H1 (cell line): Measurements from ENCODE around the gene TRDMT1. TPM values are rescaled to one million over a fixed set of nuclear protein-coding genes. Genes with fewer than 3 reads are reported as not detected.

Source experiments
- CTCF ChIA-PET: fragments of 300-600 bp; sonication (Branson Sonifier 250); formaldehyde crosslinking; loops from one replicate; lab custom pipeline; 2021; ENCODE audit not compliant: partially characterized antibody; lab: Charles Lee
- POLR2A ChIA-PET: fragments of 300-600 bp; sonication (Branson Sonifier 250); formaldehyde crosslinking; loops from one replicate; lab custom pipeline; 2021; ENCODE audit warnings: inconsistent platforms; ENCODE audit not compliant: partially characterized antibody; lab: Charles Lee
- DNase-seq, 2 experiments: peaks; one replicate each; pipeline versions ENCODE4 v3.0.0 to v3.0.0-alpha.2; 2010 to 2022; ENCODE audit warnings: low spot score in 2 of 2, low read depth in 1 of 2, mixed read lengths in 1 of 2
- FAIRE-seq: peaks from 2 replicates; lab custom pipeline; 2011; peaks lifted over from hg19 to GRCh38; lab: Jason Lieb, UNC
- H2AFZ ChIP-seq: 2 replicates; pipeline ENCODE4 v1.8.1; 2012; ENCODE audit warnings: low read length, inconsistent platforms
- H2AK5ac ChIP-seq: 2 replicates; pipeline ENCODE4 v1.6.1; 2013; ENCODE audit warnings: low read depth, low read length
- H2BK120ac ChIP-seq: replicated peaks from 2 replicates; pipeline ENCODE3; 2013; ENCODE audit warnings: low read depth, low read length, inconsistent platforms
- H2BK12ac ChIP-seq: 2 replicates; pipeline ENCODE4 v1.6.1; 2013; ENCODE audit warnings: low read depth, low read length
- H2BK15ac ChIP-seq: 2 replicates; pipeline ENCODE4 v1.6.1; 2013; ENCODE audit warnings: low read length
- H2BK20ac ChIP-seq: 2 replicates; pipeline ENCODE4 v1.6.1; 2013; ENCODE audit warnings: low read length
- H2BK5ac ChIP-seq: 2 replicates; pipeline ENCODE4 v1.6.1; 2013; ENCODE audit warnings: low read depth, low read length
- H3K14ac ChIP-seq: 2 replicates; pipeline ENCODE4 v1.6.1; 2013; ENCODE audit warnings: inconsistent platforms; ENCODE audit not compliant: insufficient read length
- H3K18ac ChIP-seq: 2 replicates; pipeline ENCODE4 v1.6.1; 2013; ENCODE audit warnings: low read length; ENCODE audit errors: extremely low read depth
- H3K23ac ChIP-seq: 2 replicates; pipeline ENCODE4 v1.6.1; 2013; ENCODE audit warnings: inconsistent platforms; ENCODE audit not compliant: insufficient read length
- H3K23me2 ChIP-seq: 2 replicates; pipeline ENCODE4 v1.6.1; 2013; ENCODE audit warnings: low read depth, low read length
- H3K27ac ChIP-seq: 2 replicates; pipeline ENCODE4 v1.6.1; 2011; ENCODE audit warnings: low read depth, low read length, inconsistent platforms
- H3K27me3 ChIP-seq, 4 experiments: replicated peaks in 1 of 4; 1 replicate in 1 of 4; 2 replicates in 3 of 4; pipeline versions ENCODE4 v1.6.1 to v1.8.1; 2011 to 2013; ENCODE audit warnings: low read length in 3 of 4, mild to moderate bottlenecking in 3 of 4, inconsistent platforms in 2 of 4, mixed read lengths in 2 of 4, moderate library complexity in 1 of 4; ENCODE audit not compliant: control insufficient read depth in 3 of 4, insufficient read depth in 3 of 4; ENCODE audit errors: extremely low read depth in 1 of 4
- H3K36me3 ChIP-seq, 4 experiments: 2 replicates each; pipeline versions ENCODE4 v1.6.1 to v1.8.1; 2011 to 2013; ENCODE audit warnings: mild to moderate bottlenecking in 4 of 4, low read length in 3 of 4, moderate library complexity in 2 of 4, control low read depth in 1 of 4, inconsistent platforms in 1 of 4; ENCODE audit not compliant: insufficient read depth in 4 of 4, control insufficient read depth in 2 of 4
- H3K4ac ChIP-seq: replicated peaks from 2 replicates; pipeline ENCODE3; 2013; ENCODE audit warnings: low read length, low read depth, mixed read lengths, inconsistent platforms; ENCODE audit not compliant: insufficient read length
- H3K4me1 ChIP-seq, 4 experiments: replicated peaks in 1 of 4; 1 replicate in 1 of 4; 2 replicates in 3 of 4; pipeline versions ENCODE4 v1.6.1 to v1.8.1; 2011 to 2013; ENCODE audit warnings: low read length in 3 of 4, inconsistent platforms in 2 of 4, mixed read lengths in 1 of 4; ENCODE audit not compliant: insufficient read depth in 4 of 4, control insufficient read depth in 3 of 4
- H3K4me2 ChIP-seq, 2 experiments: 2 replicates each; pipeline versions ENCODE4 v1.6.1 to v1.8.1; 2011 to 2013; ENCODE audit warnings: low read depth in 2 of 2, low read length in 2 of 2, control low read depth in 1 of 2, inconsistent platforms in 1 of 2, mild to moderate bottlenecking in 1 of 2; ENCODE audit not compliant: insufficient read depth in 1 of 2
- H3K4me3 ChIP-seq, 4 experiments: fragments of 200-600, 300-600 bp in 1 of 4; sonication (generic), shearing (Covaris generic), sonication (Bioruptor Twin) in 1 of 4; 2 replicates each; pipeline versions ENCODE4 v1.5.1 to v1.8.1; 2011 to 2016; ENCODE audit warnings: low read length in 4 of 4, low read depth in 3 of 4, control low read depth in 2 of 4, inconsistent platforms in 2 of 4, mild to moderate bottlenecking in 2 of 4, mixed read lengths in 1 of 4, moderate library complexity in 1 of 4; ENCODE audit not compliant: insufficient read depth in 2 of 4; ENCODE audit errors: extremely low read depth in 1 of 4
- H3K56ac ChIP-seq: replicated peaks from 2 replicates; pipeline ENCODE3; 2013; ENCODE audit warnings: low read depth, mild to moderate bottlenecking, mixed read lengths, low read length, inconsistent platforms; ENCODE audit not compliant: insufficient read length
- H3K79me1 ChIP-seq: 2 replicates; pipeline ENCODE4 v1.6.1; 2013; ENCODE audit warnings: low read depth, low read length, control low read depth
- H3K79me2 ChIP-seq, 2 experiments: 2 replicates each; pipeline versions ENCODE4 v1.6.1 to v1.8.1; 2012 to 2013; ENCODE audit warnings: low read length in 2 of 2, mild to moderate bottlenecking in 2 of 2, inconsistent platforms in 1 of 2; ENCODE audit not compliant: insufficient read depth in 2 of 2, control insufficient read depth in 1 of 2
- H3K9ac ChIP-seq, 4 experiments: replicated peaks in 1 of 4; 1 replicate in 1 of 4; 2 replicates in 3 of 4; pipeline versions ENCODE4 v1.6.1 to v1.8.1; 2011 to 2013; ENCODE audit warnings: low read depth in 3 of 4, low read length in 3 of 4, control low read depth in 2 of 4, mild to moderate bottlenecking in 2 of 4, moderate library complexity in 2 of 4, inconsistent platforms in 1 of 4; ENCODE audit errors: extremely low read depth in 1 of 4
- H3K9me3 ChIP-seq, 2 experiments: 2 replicates each; pipeline versions ENCODE4 v1.6.1 to v1.8.1; 2012 to 2013; ENCODE audit warnings: mild to moderate bottlenecking in 2 of 2, moderate library complexity in 2 of 2, control low read depth in 1 of 2, inconsistent platforms in 1 of 2, low read depth in 1 of 2, low read length in 1 of 2, mixed read lengths in 1 of 2; ENCODE audit not compliant: insufficient read depth in 2 of 2
- H4K20me1 ChIP-seq, 2 experiments: replicated peaks in 1 of 2; 2 replicates each; pipeline versions ENCODE3 to v1.8.1; 2011 to 2013; ENCODE audit warnings: inconsistent platforms in 2 of 2, low read length in 2 of 2, mild to moderate bottlenecking in 1 of 2; ENCODE audit not compliant: insufficient read depth in 2 of 2, control insufficient read depth in 1 of 2
- H4K5ac ChIP-seq: 2 replicates; pipeline ENCODE4 v1.6.1; 2013; ENCODE audit warnings: low read length, low read depth, mixed read lengths, inconsistent platforms; ENCODE audit not compliant: insufficient read length
- H4K8ac ChIP-seq: 2 replicates; pipeline ENCODE4 v1.8.0; 2013; ENCODE audit warnings: mild to moderate bottlenecking, moderate library complexity, low read length, inconsistent platforms; ENCODE audit not compliant: insufficient read depth; ENCODE audit errors: extremely low read depth
- H4K91ac ChIP-seq: replicated peaks from 2 replicates; pipeline ENCODE3; 2013; ENCODE audit warnings: low read length, mixed read lengths, inconsistent platforms; ENCODE audit not compliant: insufficient read length
- NANOG ChIP-seq: IDR thresholded peaks from 2 replicates; pipeline ENCODE4 v1.6.1; 2011; ENCODE audit warnings: low read length, low read depth, mild to moderate bottlenecking, inconsistent platforms; ENCODE audit not compliant: insufficient read depth, poor library complexity, severe bottlenecking
- POU5F1 ChIP-seq: IDR thresholded peaks from 2 replicates; pipeline ENCODE4 v1.6.1; 2011; ENCODE audit warnings: low read depth, mild to moderate bottlenecking, low read length, moderate library complexity
- SIRT6 ChIP-seq: IDR thresholded peaks from one replicate; pipeline ENCODE4 v1.7.1; 2012; ENCODE audit warnings: low read length, inconsistent platforms
- YY1 ChIP-seq: IDR thresholded peaks from 2 replicates; pipeline ENCODE4 v1.6.1; 2011; ENCODE audit warnings: low read depth, mild to moderate bottlenecking, low read length
- WGBS, 2 experiments: shearing (Covaris generic) in 1 of 2; methylation state at CpG; one replicate each; pipeline versions ENCODE4 v1.1.6 to v1.1.7; 2013 to 2015; ENCODE audit warnings: low lambda C conversion rate in 2 of 2, mixed read lengths in 2 of 2, inconsistent platforms in 1 of 2, low coverage in 1 of 2, missing lambda C conversion rate in 1 of 2; ENCODE audit not compliant: insufficient replicate concordance in 2 of 2, insufficient coverage in 1 of 2, insufficient read length in 1 of 2; ENCODE audit errors: extremely low coverage in 1 of 2, missing lambda C conversion rate in 1 of 2; 5-methylcytosine and 5-hydroxymethylcytosine counted together
- polyA plus RNA-seq, 7 experiments: library from polyadenylated mRNA; depleted of rRNA in 3 of 7; stranded (reverse) in 5 of 7; unstranded in 2 of 7; fragments of >200 nt in 5 of 7; fragments of 200-250 nt in 2 of 7; gene quantifications; 1 replicate in 5 of 7; 2 replicates in 1 of 7; 4 replicates in 1 of 7; pipeline versions ENCODE4 v1.2.1 to v1.2.3, GENCODE V29; 2011 to 2013; ENCODE audit warnings: missing spikeins in 2 of 7, mixed read lengths in 2 of 7
- total RNA-seq: library from RNA; stranded (reverse); fragmentation: NEBNext Ultra II Directional; extraction: Animal tissue kit (Norgen Biotek cat#: 25700); gene quantifications from 2 replicates; pipeline ENCODE4 v1.2.1, GENCODE V29; 2021
- TF ChIP-seq, protein P1 (sequence below): IDR thresholded peaks from 2 replicates; pipeline ENCODE4 v1.6.1; 2012; ENCODE audit warnings: inconsistent platforms

TRDMT1 gene
- total and polyA plus RNA-seq, 2 of the 8 experiments (the other 6 are each of a cell fraction or from before 2014, with no cell fraction given) = 7.4 to 21.4 TPM

DNA sequence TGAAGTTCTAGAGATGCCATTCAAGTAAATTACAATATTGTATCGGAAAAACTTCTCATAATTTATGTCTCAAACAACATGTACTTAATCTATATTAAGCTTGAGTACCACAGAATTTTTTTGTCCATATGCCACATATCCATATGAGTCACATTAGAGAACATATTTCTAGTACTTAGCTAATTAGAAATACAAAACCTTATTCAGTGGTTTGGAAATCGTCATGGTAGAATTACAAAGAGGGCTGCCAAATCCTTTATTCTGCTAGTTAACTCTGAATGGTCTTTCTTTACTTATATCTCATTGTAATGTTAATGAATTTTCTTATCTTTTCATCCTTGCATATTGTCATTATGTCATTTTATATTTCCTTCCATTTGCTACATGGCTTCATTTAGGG lies 17.6 kb upstream of the TRDMT1 start:
- Histone ChIP-seq H3K18ac (no peak overlapping the region), H4K91ac (no peak overlapping the region), H2BK20ac (no peak overlapping the region), H3K4me2 (no peak overlapping the region), H4K8ac (no peak overlapping the region)
- TF ChIP-seq POU5F1 (no peak), YY1 (no peak), NANOG (peak; percentile 42), SIRT6 (no peak)
- TF ChIP-seq, protein P1, sequence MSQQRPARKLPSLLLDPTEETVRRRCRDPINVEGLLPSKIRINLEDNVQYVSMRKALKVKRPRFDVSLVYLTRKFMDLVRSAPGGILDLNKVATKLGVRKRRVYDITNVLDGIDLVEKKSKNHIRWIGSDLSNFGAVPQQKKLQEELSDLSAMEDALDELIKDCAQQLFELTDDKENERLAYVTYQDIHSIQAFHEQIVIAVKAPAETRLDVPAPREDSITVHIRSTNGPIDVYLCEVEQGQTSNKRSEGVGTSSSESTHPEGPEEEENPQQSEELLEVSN = no peak
- TF ChIP-seq, all 59 proteins: peak for 1
- Histone ChIP-seq H2AFZ (no peak overlapping the region), H3K23me2 (no peaks in the 10 kb centered on the region), H2BK12ac (no peak overlapping the region), H2BK15ac (no peak overlapping the region), H3K79me2 (no peaks in the 10 kb centered on the region), H3K27me3 (no peaks in the 10 kb centered on the region), H4K5ac (peak overlapping the region; percentile 57), H3K4ac (no peak overlapping the region), H3K9me3 (no peaks in the 10 kb centered on the region), H2AK5ac (no peak overlapping the region), H3K14ac (no peak overlapping the region), H3K4me1 (peaks cover 0 to 9% (median 7%) of the 10 kb centered on the region in 4 experiments; a peak in 4 of 7 replicates), H3K23ac (no peak overlapping the region), H3K4me3 (peak overlapping the region in 1 of 4 experiments; percentile 15; a peak in 1 of 8 replicates), H3K56ac (no peak overlapping the region), H3K79me1 (no peaks in the 10 kb centered on the region), H3K36me3 (no peaks in the 10 kb centered on the region), H2BK120ac (no peak overlapping the region), H4K20me1 (no peaks in the 10 kb centered on the region), H3K9ac (no peak overlapping the region), H3K27ac (no peak overlapping the region), H2BK5ac (no peak overlapping the region)
- FAIRE-seq (no peak), DNase-seq (no peak)
- ChIA-PET CTCF (interaction anchor here (1.9 kb wide), 1 partner anchor 9 kb away, joined by 6 read pairs; the partner anchor contains the start of gene VIM), POLR2A (interaction anchor here (1.0 kb wide), 2 partner anchors 11 kb away, joined by 3 to 5 read pairs; no protein-coding TSS in a partner anchor)
- 74% methylated on average over 2 of the region's 2 CpGs; no CpG with 5 or more reads in 1 of the 2 experiments for WGBS, 2 experiments
